Measurements from ENCODE around the gene PLAU. TPM values are rescaled to one million over a fixed set of nuclear protein-coding genes. Genes with fewer than 3 reads are reported as not detected.

PLAU gene
- total and polyA plus RNA-seq, 9 of the 15 experiments (the other 6 are each of a cell fraction or from before 2014, with no cell fraction given), result 2.1 to 16.9 (median 3.3) TPM

DNA sequence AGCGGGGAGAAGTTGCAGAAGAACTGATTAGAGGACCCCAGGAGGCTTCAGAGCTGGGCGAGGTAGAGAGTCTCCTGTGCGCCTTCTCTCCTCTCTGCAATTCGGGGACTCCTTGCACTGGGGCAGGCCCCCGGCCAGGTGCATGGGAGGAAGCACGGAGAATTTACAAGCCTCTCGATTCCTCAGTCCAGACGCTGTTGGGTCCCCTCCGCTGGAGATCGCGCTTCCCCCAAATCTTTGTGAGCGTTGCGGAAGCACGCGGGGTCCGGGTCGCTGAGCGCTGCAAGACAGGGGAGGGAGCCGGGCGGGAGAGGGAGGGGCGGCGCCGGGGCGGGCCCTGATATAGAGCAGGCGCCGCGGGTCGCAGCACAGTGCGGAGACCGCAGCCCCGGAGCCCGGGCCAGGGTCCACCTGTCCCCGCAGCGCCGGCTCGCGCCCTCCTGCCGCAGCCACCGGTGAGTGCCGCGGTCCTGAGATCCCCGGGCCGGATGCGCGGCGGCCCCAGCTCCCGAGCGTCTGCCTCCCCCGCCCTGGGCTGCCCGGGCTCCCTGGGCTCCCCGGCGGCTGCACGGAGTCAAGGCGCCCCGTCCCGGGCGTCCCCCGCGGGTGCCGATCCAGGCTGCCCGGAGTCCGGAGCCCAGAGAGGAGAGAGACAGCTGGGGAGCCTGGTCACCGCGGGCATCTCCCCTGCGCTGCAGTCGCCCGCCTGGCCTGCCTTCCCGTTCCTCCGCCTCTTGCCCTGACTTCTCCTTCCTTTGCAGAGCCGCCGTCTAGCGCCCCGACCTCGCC, at the start of gene PLAU (continued):
- TF ChIP-seq CXXC5 (CRISPR knock-in tag; IDR thresholded peaks at IDR 0.05) (peak; percentile 63), MAFG (tag; conservative IDR thresholded peaks at IDR 0.05) (no peak), ATF1 (CRISPR knock-in tag; IDR thresholded peaks at IDR 0.05) (no peak), ATF1 (tag; IDR thresholded peaks at IDR 0.05) (no peak), HNRNPK (IDR thresholded peaks at IDR 0.05; ENCODE audit: low read depth, low read length, poor library complexity, severe bottlenecking) (no peak), EZH2 (IDR thresholded peaks at IDR 0.05; ENCODE audit: borderline replicate concordance, low read depth, low read length) (no peak), SRSF3 (IDR thresholded peaks at IDR 0.05; ENCODE audit: insufficient read depth, low read length) (no peak), NR4A1 (CRISPR knock-in tag; IDR thresholded peaks at IDR 0.05) (no peak), NR4A1 (tag; IDR thresholded peaks at IDR 0.05) (no peak), TFAP4 (CRISPR knock-in tag; IDR thresholded peaks at IDR 0.05; ENCODE audit: borderline replicate concordance) (peak; percentile 11; the same call in 1 of the 2 replicates), CTBP1 (IDR thresholded peaks at IDR 0.05; ENCODE audit: borderline replicate concordance) (peak; percentile 59; the same call in 1 of the 2 replicates), NRF1 (conservative IDR thresholded peaks at IDR 0.05 in 1 of 2, IDR thresholded peaks at IDR 0.05 in 1 of 2) (peak; percentile 46 to 58; a peak in 3 of 4 replicates), GABPB2 (CRISPR knock-in tag; conservative IDR thresholded peaks at IDR 0.05) (no peak), FIP1L1 (IDR thresholded peaks at IDR 0.05; ENCODE audit: low read depth, low read length, poor library complexity, severe bottlenecking) (peak; percentile 34), ZNF274 (IDR thresholded peaks at IDR 0.05; ENCODE audit: borderline replicate concordance, low read depth, low read length) (no peak), YY1 (IDR thresholded peaks at IDR 0.05; ENCODE audit: borderline replicate concordance in 1 of 3, control insufficient read depth in 1 of 3, extremely low read depth in 1 of 3, insufficient read depth in 3 of 3, insufficient read length in 1 of 3, insufficient replicate concordance in 2 of 3, low read depth in 1 of 3, low read length in 2 of 3) (no peak), ZNF445 (CRISPR knock-in tag; IDR thresholded peaks at IDR 0.05; ENCODE audit: low read depth) (no peak), ZBTB33 (CRISPR knock-in tag; IDR thresholded peaks at IDR 0.05) (no peak), ZNF347 (CRISPR knock-in tag; IDR thresholded peaks at IDR 0.05; ENCODE audit: low read depth) (no peak), CREB1 (IDR thresholded peaks at IDR 0.05) (no peak), CREB1 (CRISPR knock-in tag; IDR thresholded peaks at IDR 0.05) (0 out of 2 replicates have a peak, but pooled peaks have one; percentile 3)
- TF ChIP-seq, protein P1, sequence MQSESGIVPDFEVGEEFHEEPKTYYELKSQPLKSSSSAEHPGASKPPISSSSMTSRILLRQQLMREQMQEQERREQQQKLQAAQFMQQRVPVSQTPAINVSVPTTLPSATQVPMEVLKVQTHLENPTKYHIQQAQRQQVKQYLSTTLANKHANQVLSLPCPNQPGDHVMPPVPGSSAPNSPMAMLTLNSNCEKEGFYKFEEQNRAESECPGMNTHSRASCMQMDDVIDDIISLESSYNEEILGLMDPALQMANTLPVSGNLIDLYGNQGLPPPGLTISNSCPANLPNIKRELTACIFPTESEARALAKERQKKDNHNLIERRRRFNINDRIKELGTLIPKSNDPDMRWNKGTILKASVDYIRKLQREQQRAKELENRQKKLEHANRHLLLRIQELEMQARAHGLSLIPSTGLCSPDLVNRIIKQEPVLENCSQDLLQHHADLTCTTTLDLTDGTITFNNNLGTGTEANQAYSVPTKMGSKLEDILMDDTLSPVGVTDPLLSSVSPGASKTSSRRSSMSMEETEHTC (IDR thresholded peaks at IDR 0.05), result 0 out of 2 replicates have a peak, but pooled peaks have one; percentile 8

Measured in K562 (cell line).